Measurements from ENCODE around the gene BCL7C. TPM values are rescaled to one million over a fixed set of nuclear protein-coding genes. Genes with fewer than 3 reads are reported as not detected.
"Not testable (repeated sequence)": the region's sequence is repeated elsewhere in the genome, so short reads cannot be mapped to it uniquely, and the experiment has no call there.

BCL7C gene
- polyA plus RNA-seq, 1 donor from 2014 or later, result 39.2 TPM

- not testable (repeated sequence) for H3K27ac ChIP-seq (ENCODE audit: low read length); H3K4me2 ChIP-seq (ENCODE audit: low read length); H3K27me3 ChIP-seq (ENCODE audit: insufficient read depth, low read depth, low read length); H3K9ac ChIP-seq (ENCODE audit: low read length); H2AFZ ChIP-seq (ENCODE audit: low read depth, low read length); H3F3A ChIP-seq (ENCODE audit: insufficient read depth, low read length, poor library complexity, severe bottlenecking); H3K79me2 ChIP-seq (replicated peaks; ENCODE audit: insufficient read depth, low read length); H3K36me3 ChIP-seq (ENCODE audit: insufficient read depth, low read length); H3K9me3 ChIP-seq (ENCODE audit: low read length); H3K4me3 ChIP-seq (ENCODE audit: low read length); H4K20me1 ChIP-seq (ENCODE audit: insufficient read depth); H3K9me2 ChIP-seq (ENCODE audit: insufficient read depth, low read length)
These were observed 2.6 kb downstream of the BCL7C start for GRCh38 chr16:30891043-30891823.

DNA sequence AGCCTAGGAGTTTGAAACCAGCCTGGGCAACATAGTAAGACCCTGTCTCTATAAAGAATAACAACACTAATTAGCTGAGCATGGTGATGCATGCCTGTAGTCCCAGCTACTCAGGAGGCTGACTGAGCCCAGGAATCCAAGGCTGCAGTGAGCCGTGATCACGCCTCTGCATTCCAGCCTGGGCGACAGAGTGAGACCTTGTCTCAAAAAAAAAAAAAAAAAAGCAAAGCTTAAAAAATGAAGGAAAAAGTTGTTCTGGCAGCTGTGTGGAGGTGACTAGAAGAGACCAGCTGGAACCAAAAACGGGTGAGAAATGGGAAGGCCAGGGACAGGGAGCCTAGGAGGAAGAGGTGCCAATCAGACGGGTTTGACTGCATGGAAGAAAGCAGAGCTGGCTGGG lies 4.2 kb downstream of the BCL7C start:
- no peak overlapping the region for H3K4me3 ChIP-seq (ENCODE audit: low read length)
- no peaks in the 10 kb centered on the region for H3K9me3 ChIP-seq (ENCODE audit: low read length)
- no peaks in the 10 kb centered on the region for H4K20me1 ChIP-seq (ENCODE audit: insufficient read depth)
- no peaks in the 10 kb centered on the region for H3K27me3 ChIP-seq (ENCODE audit: insufficient read depth, low read depth, low read length)
- no peak overlapping the region for H2AFZ ChIP-seq (ENCODE audit: low read depth, low read length)
- peaks cover 4% of the 10 kb centered on the region for H3K79me2 ChIP-seq (replicated peaks; ENCODE audit: insufficient read depth, low read length)
- no peaks in the 10 kb centered on the region for H3K9me2 ChIP-seq (ENCODE audit: insufficient read depth, low read length)
- H3K9ac ChIP-seq (ENCODE audit: low read length), result no peak overlapping the region
- H3K36me3 ChIP-seq (ENCODE audit: insufficient read depth, low read length), result peaks cover 6% of the 10 kb centered on the region
- TF ChIP-seq EZH2 (IDR thresholded peaks at IDR 0.05; ENCODE audit: borderline replicate concordance, insufficient read depth, low read length, poor library complexity, severe bottlenecking) (no peak), MXI1 (conservative IDR thresholded peaks at IDR 0.05; ENCODE audit: poor library complexity, severe bottlenecking) (no peak), SMC3 (conservative IDR thresholded peaks at IDR 0.05; ENCODE audit: poor library complexity) (no peak), TAF1 (IDR thresholded peaks at IDR 0.05; ENCODE audit: low read depth) (no peak), EP300 (conservative IDR thresholded peaks at IDR 0.05; ENCODE audit: poor library complexity, severe bottlenecking) (no peak), RAD21 (conservative IDR thresholded peaks at IDR 0.05) (no peak), POLR2AphosphoS5 (IDR thresholded peaks at IDR 0.05) (no peak)
- TF ChIP-seq, protein P1, sequence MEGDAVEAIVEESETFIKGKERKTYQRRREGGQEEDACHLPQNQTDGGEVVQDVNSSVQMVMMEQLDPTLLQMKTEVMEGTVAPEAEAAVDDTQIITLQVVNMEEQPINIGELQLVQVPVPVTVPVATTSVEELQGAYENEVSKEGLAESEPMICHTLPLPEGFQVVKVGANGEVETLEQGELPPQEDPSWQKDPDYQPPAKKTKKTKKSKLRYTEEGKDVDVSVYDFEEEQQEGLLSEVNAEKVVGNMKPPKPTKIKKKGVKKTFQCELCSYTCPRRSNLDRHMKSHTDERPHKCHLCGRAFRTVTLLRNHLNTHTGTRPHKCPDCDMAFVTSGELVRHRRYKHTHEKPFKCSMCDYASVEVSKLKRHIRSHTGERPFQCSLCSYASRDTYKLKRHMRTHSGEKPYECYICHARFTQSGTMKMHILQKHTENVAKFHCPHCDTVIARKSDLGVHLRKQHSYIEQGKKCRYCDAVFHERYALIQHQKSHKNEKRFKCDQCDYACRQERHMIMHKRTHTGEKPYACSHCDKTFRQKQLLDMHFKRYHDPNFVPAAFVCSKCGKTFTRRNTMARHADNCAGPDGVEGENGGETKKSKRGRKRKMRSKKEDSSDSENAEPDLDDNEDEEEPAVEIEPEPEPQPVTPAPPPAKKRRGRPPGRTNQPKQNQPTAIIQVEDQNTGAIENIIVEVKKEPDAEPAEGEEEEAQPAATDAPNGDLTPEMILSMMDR (IDR thresholded peaks at IDR 0.05; ENCODE audit: poor library complexity, severe bottlenecking), result no peak
- TF ChIP-seq, protein P2, sequence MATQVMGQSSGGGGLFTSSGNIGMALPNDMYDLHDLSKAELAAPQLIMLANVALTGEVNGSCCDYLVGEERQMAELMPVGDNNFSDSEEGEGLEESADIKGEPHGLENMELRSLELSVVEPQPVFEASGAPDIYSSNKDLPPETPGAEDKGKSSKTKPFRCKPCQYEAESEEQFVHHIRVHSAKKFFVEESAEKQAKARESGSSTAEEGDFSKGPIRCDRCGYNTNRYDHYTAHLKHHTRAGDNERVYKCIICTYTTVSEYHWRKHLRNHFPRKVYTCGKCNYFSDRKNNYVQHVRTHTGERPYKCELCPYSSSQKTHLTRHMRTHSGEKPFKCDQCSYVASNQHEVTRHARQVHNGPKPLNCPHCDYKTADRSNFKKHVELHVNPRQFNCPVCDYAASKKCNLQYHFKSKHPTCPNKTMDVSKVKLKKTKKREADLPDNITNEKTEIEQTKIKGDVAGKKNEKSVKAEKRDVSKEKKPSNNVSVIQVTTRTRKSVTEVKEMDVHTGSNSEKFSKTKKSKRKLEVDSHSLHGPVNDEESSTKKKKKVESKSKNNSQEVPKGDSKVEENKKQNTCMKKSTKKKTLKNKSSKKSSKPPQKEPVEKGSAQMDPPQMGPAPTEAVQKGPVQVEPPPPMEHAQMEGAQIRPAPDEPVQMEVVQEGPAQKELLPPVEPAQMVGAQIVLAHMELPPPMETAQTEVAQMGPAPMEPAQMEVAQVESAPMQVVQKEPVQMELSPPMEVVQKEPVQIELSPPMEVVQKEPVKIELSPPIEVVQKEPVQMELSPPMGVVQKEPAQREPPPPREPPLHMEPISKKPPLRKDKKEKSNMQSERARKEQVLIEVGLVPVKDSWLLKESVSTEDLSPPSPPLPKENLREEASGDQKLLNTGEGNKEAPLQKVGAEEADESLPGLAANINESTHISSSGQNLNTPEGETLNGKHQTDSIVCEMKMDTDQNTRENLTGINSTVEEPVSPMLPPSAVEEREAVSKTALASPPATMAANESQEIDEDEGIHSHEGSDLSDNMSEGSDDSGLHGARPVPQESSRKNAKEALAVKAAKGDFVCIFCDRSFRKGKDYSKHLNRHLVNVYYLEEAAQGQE (IDR thresholded peaks at IDR 0.05; ENCODE audit: borderline replicate concordance), result no peak
- H3F3A ChIP-seq (ENCODE audit: insufficient read depth, low read length, poor library complexity, severe bottlenecking), result peaks cover 5% of the 10 kb centered on the region
- no peak overlapping the region for H3K27ac ChIP-seq (ENCODE audit: low read length)
- no peak overlapping the region for H3K4me2 ChIP-seq (ENCODE audit: low read length)

All from neural cell (in vitro differentiated cells).